ENCODE measurements around the gene KLF2. TPM values are rescaled to one million over a fixed set of nuclear protein-coding genes. Genes with fewer than 3 reads are reported as not detected.
A peak's percentile ranks its signal among the peaks of the same experiment; 100 is the strongest.

The KLF2 gene
- total RNA-seq, 2 experiments from 2014 or later = 410 to 423 TPM

DNA sequence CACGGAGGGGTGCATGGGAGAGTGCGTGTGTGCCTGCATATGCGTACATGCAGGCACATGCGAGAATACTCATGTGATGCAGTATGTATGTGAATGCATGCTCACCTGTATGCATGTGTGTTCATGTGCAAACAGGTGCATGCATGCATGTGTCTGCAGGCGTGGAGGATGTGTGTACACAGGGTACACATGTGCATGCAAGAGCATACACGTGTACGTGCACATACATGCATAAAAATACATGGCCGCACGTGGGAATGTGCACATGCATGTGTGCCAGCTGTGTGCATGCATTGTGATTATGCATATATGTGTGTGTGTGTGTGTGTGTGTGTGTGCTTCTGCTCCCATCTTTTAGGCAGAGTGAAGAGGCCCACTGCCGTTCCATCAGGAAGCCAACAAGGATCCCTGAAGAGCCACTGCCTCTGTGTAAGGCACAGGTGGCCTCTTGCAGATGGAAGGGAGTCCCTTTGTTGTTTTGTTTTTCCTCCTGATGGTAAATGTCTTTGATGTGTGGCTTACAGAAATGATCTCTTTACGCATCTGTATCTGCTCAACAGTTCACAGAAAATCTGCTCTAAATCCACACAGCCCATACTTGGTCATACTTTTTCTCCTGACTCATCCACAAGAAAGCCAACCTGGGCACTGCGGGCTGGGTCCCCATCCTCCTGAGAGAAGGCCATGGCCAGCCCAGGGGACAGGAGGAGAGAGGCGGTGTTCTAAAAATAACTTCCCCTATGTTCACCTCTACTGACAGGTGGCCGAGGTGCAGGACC lies 50.7 kb downstream of the KLF2 start:
- Mint-ChIP-seq H3K4me1 (peaks cover 10% of the 10 kb centered on the region), H3K4me3 (no peak overlapping the region), H3K9me3 (no peaks in the 10 kb centered on the region), H3K27me3 (no peaks in the 10 kb centered on the region), H3K36me3 (ENCODE audit: low read depth) (peaks cover 61% of the 10 kb centered on the region), H3K27ac (no peak overlapping the region)
- ChIA-PET CTCF (interaction anchor here (0.8 to 7.2 kb wide), 7 partner anchors 8 to 128 kb away, joined by 4 to 109 read pairs (median 34); no protein-coding TSS in a partner anchor), POLR2A (interaction anchor here (1.1 to 34.9 kb wide), 4 partner anchors 5 to 297 kb away, joined by 4 to 3221 read pairs (median 346); partner anchors contain the start of gene KLF2)
- no peak for DNase-seq

- CTCF ChIA-PET = interaction anchor here (0.8 to 7.2 kb wide), 7 partner anchors 9 to 179 kb away, joined by 3 to 41 read pairs (median 14); partner anchors contain the start of gene AP1M1
- peaks cover 60% of the 10 kb centered on the region for H3K36me3 Mint-ChIP-seq (ENCODE audit: low read depth)
- no peaks in the 10 kb centered on the region for H3K27me3 Mint-ChIP-seq
- no peak overlapping the region for H3K27ac Mint-ChIP-seq
- H3K4me3 Mint-ChIP-seq = no peak overlapping the region
- POLR2A ChIA-PET = interaction anchor here (1.1 to 34.9 kb wide), 3 partner anchors 6 to 298 kb away, joined by 4 to 3221 read pairs (median 283); partner anchors contain the start of gene KLF2
- DNase-seq = no peak
- peaks cover 10% of the 10 kb centered on the region for H3K4me1 Mint-ChIP-seq
- no peaks in the 10 kb centered on the region for H3K9me3 Mint-ChIP-seq
These were observed 51.2 kb downstream of the KLF2 start for GRCh38 chr19:16375936-16376185.

GRCh38 chr19:16376241-16376640 lies 51.6 kb downstream of the KLF2 start:
- ChIA-PET CTCF (interaction anchor here (0.8 to 7.2 kb wide), 10 partner anchors 9 to 179 kb away, joined by 3 to 41 read pairs (median 6); partner anchors contain the start of genes AP1M1 and KLF2), POLR2A (interaction anchor here (1.1 to 34.9 kb wide), 3 partner anchors 6 to 298 kb away, joined by 4 to 3221 read pairs (median 283); partner anchors contain the start of gene KLF2)
- no peak overlapping the region for H3K4me3 Mint-ChIP-seq
- DNase-seq = no peak
- peaks cover 60% of the 10 kb centered on the region for H3K36me3 Mint-ChIP-seq (ENCODE audit: low read depth)
- peaks cover 11% of the 10 kb centered on the region for H3K4me1 Mint-ChIP-seq
- no peak overlapping the region for H3K27ac Mint-ChIP-seq
- H3K9me3 Mint-ChIP-seq = no peaks in the 10 kb centered on the region
- H3K27me3 Mint-ChIP-seq = no peaks in the 10 kb centered on the region

DNA sequence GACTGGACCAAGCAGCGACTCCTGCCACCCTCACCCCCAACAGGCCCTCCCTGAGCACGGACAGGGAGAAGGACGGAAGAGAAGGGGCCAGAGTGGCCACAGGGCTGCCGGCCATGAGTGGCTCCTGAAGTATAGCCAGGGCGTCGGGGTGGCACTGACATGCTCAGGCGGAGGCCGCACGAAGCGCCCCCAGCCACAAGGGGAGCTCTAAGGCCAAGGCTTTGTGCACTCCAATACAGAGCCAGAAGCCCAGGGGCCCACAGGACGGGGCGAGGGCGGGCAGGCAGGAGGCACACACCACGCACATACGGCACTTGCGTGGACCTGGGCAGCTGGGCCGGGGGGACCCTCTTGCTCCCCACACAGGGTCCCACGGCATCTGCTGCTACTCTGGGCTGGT lies 52.0 kb downstream of the KLF2 start:
- peak; percentile 35 for DNase-seq
- H3K36me3 Mint-ChIP-seq (ENCODE audit: low read depth) = peaks cover 61% of the 10 kb centered on the region
- H3K4me1 Mint-ChIP-seq = peaks cover 16% of the 10 kb centered on the region
- H3K4me3 Mint-ChIP-seq = no peak overlapping the region
- POLR2A ChIA-PET = interaction anchor here (1.1 to 34.9 kb wide), 3 partner anchors 7 to 298 kb away, joined by 4 to 3221 read pairs (median 283); partner anchors contain the start of gene KLF2
- H3K27me3 Mint-ChIP-seq = no peaks in the 10 kb centered on the region
- CTCF ChIA-PET = interaction anchor here (0.8 to 7.2 kb wide), 9 partner anchors 10 to 180 kb away, joined by 3 to 41 read pairs (median 8); partner anchors contain the start of genes AP1M1 and KLF2
- no peaks in the 10 kb centered on the region for H3K9me3 Mint-ChIP-seq
- no peak overlapping the region for H3K27ac Mint-ChIP-seq

GRCh38 chr19:16377521-16377920 lies 52.9 kb downstream of the KLF2 start:
- Mint-ChIP-seq H3K36me3 (ENCODE audit: low read depth) (peaks cover 61% of the 10 kb centered on the region), H3K4me3 (no peak overlapping the region), H3K4me1 (peaks cover 22% of the 10 kb centered on the region), H3K9me3 (no peaks in the 10 kb centered on the region), H3K27me3 (no peaks in the 10 kb centered on the region), H3K27ac (no peak overlapping the region)
- POLR2A ChIA-PET = interaction anchor here (10.9 to 34.9 kb wide), 2 partner anchors 8 to 42 kb away, joined by 283 to 3221 read pairs; partner anchors contain the start of gene KLF2
- CTCF ChIA-PET = interaction anchor here (1.0 to 7.2 kb wide), 6 partner anchors 9 to 132 kb away, joined by 3 to 41 read pairs (median 11); no protein-coding TSS in a partner anchor
- no peak for DNase-seq

Other genes starting within 250 kb of the KLF2 start
- gene TPM4, start 248.3 kb upstream of the KLF2 start, total RNA-seq = 100 to 1,000 TPM; 592 to 611 TPM
- gene RAB8A, start 212.9 kb upstream of the KLF2 start, total RNA-seq = 100 to 1,000 TPM; 141 to 147 TPM
- gene HSH2D, start 181.1 kb upstream of the KLF2 start, total RNA-seq = 100 to 1,000 TPM; 101 to 110 TPM
- not detected for gene CIB3, start 151.3 kb upstream of the KLF2 start, total RNA-seq
- 10 to 100 TPM; 66.0 to 70.8 TPM for gene FAM32A, start 139.4 kb upstream of the KLF2 start, total RNA-seq
- gene AP1M1, start 126.9 kb upstream of the KLF2 start, total RNA-seq = 100 to 1,000 TPM; 131 to 151 TPM
- 10 to 100 TPM; 39.0 to 42.7 TPM for gene EPS15L1, start 147.1 kb downstream of the KLF2 start, total RNA-seq
- not detected for gene CALR3, start 171.3 kb downstream of the KLF2 start, total RNA-seq
- 1 to 10 TPM; 2.6 to 3.3 TPM for gene C19orf44, start 171.6 kb downstream of the KLF2 start, total RNA-seq
- 10 to 100 TPM; 50.8 to 53.6 TPM for gene CHERP, start 217.6 kb downstream of the KLF2 start, total RNA-seq
- 10 to 100 TPM; 57.3 to 57.7 TPM for gene SLC35E1, start 247.6 kb downstream of the KLF2 start, total RNA-seq